Inflammatory macrophage treated with lipopolysaccharide for 1 hour (primary cell): ENCODE measurements around the gene TIMP3.

Experiments
- DNase-seq, 2 donors: peaks; one replicate each; pipeline ENCODE4 v3.0.0-alpha.2; 2020 to 2022

TIMP3 gene

DNA sequence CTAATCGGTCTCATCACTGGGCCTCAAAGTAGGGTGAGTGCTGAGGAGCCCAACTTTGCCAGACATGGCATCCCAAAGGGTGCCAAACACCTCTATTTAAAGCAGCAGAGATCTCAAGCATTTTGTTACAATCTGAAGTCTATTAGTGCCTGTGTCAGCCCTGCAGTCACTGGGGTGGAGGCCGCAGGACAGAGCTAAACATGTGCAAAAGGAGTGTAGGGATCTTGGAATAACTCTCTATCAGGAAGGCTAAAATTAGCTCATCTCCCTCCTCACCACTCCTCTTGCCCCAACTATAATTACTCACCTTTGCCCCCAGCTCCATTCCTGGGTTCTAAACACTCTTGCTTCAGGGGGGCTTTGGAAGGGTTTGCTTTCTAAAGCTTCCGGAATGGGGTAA, 87.5 kb downstream of the TIMP3 start:
- DNase-seq = no peak

DNA sequence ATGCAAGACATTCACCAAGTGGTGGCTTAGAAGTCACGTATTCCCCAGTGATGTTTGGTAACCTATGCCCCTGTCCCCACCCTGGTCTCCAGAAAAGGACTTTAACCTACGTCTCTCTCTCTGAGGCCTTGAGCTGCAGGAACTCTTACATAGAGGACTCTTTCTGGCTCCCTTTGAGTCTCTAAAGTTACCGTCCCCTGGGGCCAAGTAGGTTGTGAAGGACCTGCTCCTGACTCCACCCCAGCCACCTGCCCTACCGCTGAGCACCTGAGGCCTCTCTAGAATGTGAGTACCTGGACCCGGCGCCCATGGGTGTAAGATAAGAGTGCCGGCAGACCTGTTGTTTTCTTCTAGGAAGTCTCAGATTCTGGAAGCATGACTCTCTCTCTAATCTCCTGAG, 95.4 kb downstream of the TIMP3 start:
- DNase-seq = no peak

DNA sequence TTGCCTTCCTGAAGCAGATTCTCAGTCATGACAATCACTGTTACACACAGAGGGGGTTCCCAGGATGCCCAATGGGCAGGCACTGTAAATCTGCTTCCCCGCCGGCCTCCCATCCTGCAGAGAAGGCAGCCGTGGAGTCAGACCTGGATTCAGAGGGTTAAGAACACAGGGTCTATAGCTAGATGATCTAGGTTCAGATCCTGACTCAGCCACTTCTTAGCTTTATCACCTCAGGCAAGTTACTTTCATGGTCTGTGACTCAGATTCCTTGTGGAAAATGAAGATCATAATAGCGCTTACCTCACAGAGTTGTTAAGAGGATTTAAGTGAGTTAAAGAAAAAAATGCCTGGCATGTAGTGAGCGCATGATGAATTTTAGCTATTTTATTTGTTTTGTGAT, 95.9 kb downstream of the TIMP3 start:
- no peak for DNase-seq

DNA sequence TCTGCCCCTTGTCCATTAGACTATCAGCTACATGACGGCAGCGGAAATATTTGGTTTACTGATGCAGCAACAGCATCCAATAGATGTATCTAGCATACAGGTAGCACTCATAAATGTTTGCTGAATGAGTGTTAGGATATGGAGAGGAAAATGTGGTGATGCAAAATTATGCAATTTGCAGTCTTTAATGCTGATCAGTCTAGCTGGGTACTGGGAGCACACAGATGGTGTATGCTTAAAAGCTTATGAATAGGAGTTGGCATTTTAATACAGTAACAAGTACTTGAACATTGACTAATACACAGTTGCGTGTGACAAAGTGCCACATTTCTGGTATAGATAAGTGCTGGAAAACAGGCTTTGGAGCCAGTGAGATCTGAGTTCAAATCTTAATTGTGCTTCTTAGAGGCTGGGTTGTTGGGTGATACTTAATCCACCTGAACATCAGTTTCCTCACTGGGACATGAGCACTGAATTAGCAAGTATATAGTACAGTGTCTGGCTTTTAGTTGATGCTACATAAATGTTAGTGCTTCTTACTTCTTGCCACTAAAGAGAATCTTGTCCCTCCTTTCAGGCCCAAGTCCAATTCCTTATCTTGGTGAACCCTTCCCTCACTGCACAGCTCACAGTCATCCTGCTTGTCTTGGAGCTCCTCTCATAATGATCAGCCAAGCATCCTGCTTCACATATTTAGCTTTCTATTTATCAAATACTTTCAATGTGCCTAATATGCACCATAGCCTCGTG, 99.6 kb downstream of the TIMP3 start:
- no peak for DNase-seq

DNA sequence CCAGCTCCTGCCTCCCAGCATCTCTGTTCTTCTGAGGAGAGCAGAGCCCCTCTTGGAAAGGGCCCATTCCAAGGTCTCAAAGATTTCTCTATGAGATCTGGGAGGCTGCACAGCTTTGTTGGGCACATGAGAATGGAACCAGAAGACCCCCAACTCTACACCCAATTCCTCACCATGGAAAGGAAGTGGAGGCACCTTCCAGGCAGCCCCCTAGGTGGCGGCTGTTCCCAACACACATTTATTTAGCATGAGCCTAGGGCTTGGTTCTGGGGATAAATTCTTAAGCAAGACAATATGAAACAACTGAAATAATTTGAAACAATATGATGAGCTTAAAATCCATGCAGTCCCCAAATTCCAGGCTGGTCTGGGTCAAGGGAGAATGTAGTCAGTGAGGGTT, 100.4 kb downstream of the TIMP3 start:
- no peak for DNase-seq

DNA sequence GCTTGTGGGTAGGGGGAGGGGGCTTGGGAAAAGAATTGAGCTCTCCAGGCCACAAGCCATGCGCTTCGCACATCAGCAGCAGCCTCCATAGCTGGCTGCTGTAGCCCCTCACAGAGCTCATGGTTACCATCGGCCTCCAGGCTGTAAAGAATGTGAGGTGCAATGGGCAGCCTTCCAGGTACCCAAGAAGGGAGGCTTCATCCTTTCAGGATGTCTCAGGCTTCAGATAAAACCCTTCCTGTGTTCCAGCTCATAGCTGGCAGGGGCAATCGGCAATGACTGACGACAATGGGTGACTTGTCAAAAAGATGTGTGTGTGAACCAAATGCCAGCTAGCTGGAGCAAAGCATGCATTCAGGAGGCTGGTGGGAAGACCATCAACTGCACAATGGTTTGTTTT, 102.0 kb downstream of the TIMP3 start:
- DNase-seq = no peak

DNA sequence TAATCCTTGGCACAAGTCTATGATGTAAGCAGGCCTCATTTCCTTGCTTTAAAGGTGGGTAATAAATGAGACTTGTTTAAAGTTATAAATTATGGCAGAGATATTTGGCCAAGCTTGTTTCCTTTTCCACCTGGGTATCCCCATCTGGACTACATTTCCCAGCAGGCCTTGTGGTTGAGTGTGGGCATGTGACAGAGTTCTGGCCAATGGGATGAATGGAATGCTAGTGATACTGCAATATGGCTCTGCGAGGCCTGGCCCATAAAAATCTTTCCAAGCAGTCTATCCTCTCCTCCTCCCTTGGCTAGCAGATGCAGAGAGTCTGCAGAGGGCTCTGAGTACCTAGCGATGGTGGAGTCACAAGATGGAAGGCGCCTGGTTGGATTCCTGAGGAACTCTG, 102.5 kb downstream of the TIMP3 start:
- no peak for DNase-seq

DNA sequence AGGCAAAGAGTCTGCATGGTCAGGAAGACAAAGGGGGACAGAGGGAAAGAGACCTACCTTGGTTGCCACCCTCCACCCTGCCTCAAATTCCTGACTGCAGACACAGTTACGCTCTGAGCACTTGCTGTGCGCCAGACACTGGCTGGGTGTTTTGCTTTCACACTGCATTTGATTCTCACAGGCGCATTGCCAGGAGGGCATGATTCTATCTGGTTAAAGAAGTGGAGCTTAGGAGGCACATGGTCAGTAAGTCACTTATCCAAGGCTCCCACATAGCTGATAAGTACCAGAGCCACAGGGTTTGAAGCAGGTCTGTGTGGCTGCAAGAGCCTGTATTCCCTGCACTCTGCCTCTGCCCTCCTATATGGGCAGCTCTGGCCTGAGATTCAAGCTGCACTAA, 103.9 kb downstream of the TIMP3 start:
- DNase-seq = no peak

DNA sequence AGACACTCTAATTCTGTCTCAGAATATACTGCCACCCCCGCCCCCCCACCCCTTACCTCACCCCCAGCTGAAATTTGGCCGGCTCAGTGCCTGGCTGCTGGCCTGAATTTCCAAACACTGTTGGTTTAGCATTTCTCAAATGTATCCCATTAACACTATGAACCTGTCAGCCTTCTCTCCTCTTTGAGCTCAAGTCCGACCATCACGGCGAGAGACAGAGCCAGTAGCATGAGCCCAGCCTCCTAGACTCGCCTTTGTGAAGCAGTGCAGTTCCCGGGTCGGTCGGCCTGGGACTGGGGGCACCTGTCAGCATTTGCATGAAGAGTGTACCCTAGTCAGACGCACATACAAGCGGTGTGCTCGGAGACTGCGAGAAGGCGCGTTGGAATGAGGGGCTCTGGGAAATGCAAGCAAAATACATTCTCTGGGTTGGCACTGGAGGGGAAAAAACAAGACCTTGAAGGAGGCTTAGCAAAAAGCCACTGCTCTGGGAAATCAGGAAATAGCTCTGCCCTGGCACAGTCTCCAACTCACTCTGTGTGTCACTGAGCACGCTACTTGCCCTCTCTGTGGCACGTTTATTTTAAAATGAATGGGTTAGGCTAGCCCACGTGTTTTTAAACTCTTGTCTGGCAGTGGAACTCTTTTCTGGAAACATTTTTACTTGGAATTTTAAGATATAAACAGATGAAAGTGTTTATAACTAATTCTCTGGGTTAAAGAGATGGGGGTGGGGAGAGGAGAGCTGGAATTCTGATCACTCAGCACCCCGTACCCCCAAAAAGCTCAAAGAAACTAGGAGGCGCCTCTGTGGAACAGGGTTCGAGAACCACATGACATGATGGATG, 108.3 kb downstream of the TIMP3 start:
- no peak for DNase-seq

DNA sequence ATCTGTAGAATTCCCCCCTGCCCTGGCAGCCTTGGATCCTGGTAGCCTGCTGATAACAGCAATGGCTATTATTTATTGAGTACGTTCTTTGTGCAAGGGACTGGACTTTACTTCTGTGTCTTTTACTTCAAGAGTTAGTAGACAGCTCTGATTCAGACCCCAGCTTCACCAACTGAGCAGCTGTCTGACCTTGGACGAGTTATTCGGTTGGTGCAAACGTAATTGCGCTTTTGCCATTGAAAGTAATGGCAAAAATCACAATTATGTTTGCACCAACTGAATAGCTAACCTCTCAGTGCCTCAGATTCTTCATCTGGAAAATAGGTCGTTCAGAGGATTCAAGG, 108.9 kb downstream of the TIMP3 start:
- no peak for DNase-seq

DNA sequence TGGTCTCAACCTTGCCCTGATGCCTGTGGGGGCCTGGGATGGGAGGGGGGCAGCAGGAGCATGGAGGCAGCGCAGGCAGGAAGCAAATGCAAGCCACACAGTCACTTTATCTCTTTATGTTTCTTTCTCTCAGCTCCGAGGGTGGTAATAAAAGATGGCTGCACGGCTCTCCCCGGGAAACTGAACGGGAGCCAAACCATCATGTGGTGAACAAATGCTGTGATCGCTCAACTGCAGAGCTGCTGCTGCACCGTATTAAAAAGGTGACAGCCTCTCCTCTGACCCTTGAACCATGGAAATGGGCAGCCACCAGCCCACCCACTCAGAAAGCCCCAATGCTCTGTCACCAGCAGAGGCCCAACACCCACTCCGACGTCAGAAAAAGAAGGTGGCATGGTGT, 110.0 kb downstream of the TIMP3 start:
- no peak for DNase-seq
